GM21619 (cell line): ENCODE data around the gene RDH12.

Source experiments
- ATAC-seq: cut with Tn5 transposase; IDR thresholded peaks from one replicate; pipeline ENCODE4 v1.9.1; 2021; ENCODE audit not compliant: unreplicated experiment

The RDH12 gene

GRCh38 chr14:67746927-67747326 is 45.2 kb downstream of the RDH12 start:
- ATAC-seq = peak; percentile 60

- ATAC-seq = no peak
These were observed 46.6 kb downstream of the RDH12 start for GRCh38 chr14:67748312-67748711.

- no peak for ATAC-seq
These were observed 47.8 kb downstream of the RDH12 start for GRCh38 chr14:67749341-67750084.

- no peak for ATAC-seq
These were observed 54.8 kb downstream of the RDH12 start for GRCh38 chr14:67756496-67756895.

GRCh38 chr14:67757175-67757574 is 55.5 kb downstream of the RDH12 start:
- ATAC-seq = no peak

GRCh38 chr14:67759916-67760315 is 58.2 kb downstream of the RDH12 start:
- no peak for ATAC-seq

- no peak for ATAC-seq
These were observed 60.4 kb downstream of the RDH12 start for GRCh38 chr14:67762051-67762450.

GRCh38 chr14:67763158-67763822 is 61.6 kb downstream of the RDH12 start:
- ATAC-seq = no peak

- ATAC-seq = no peak
These were observed 62.8 kb downstream of the RDH12 start for GRCh38 chr14:67764496-67764895.

GRCh38 chr14:67765192-67765834 is 63.6 kb downstream of the RDH12 start:
- ATAC-seq = no peak

- no peak for ATAC-seq
These were observed 64.5 kb downstream of the RDH12 start for GRCh38 chr14:67766035-67766680.

- ATAC-seq = no peak
These were observed 66.5 kb downstream of the RDH12 start for GRCh38 chr14:67768219-67768618.

- ATAC-seq = no peak
These were observed 72.2 kb downstream of the RDH12 start for GRCh38 chr14:67773844-67774377.

GRCh38 chr14:67776653-67777322 is 75.1 kb downstream of the RDH12 start:
- ATAC-seq = no peak

- no peak for ATAC-seq
These were observed 77.1 kb downstream of the RDH12 start for GRCh38 chr14:67778792-67779191.

- ATAC-seq = no peak
These were observed 80.4 kb downstream of the RDH12 start for GRCh38 chr14:67782090-67782489.
